Activated CD4-positive, alpha-beta memory T cell treated with anti-CD3 and anti-CD28 coated beads, Interleukin-2, amount 10 ng/mL, durations not matched to agents 7 days and 5 days (primary cell): ENCODE data around the gene VWA2. TPM values are rescaled to one million over a fixed set of nuclear protein-coding genes. Genes with fewer than 3 reads are reported as not detected.

Source experiments
- CTCF ChIA-PET: fragments of 350-600 bp; sonication (Branson Sonifier 250); formaldehyde crosslinking; loops from one replicate; lab custom pipeline; 2021; ENCODE audit warnings: antibody characterized with exemption, inconsistent platforms; lab: Charles Lee
- POLR2A ChIA-PET: fragments of 350-600 bp; sonication (Branson Sonifier 250); formaldehyde crosslinking; loops from one replicate; lab custom pipeline; 2021; ENCODE audit warnings: antibody characterized with exemption; lab: Charles Lee
- DNase-seq: peaks from one replicate; pipeline ENCODE4 v3.0.0-alpha.2; 2020
- H3K27ac Mint-ChIP-seq: one replicate; pipeline ENCODE4 v1.8.0; 2021; ENCODE audit warnings: mild to moderate bottlenecking, mixed read lengths
- H3K27me3 Mint-ChIP-seq: one replicate; pipeline ENCODE4 v1.8.0; 2021; ENCODE audit warnings: mixed read lengths
- H3K36me3 Mint-ChIP-seq: one replicate; pipeline ENCODE4 v1.8.0; 2021; ENCODE audit warnings: low read depth, mixed read lengths
- H3K4me1 Mint-ChIP-seq: one replicate; pipeline ENCODE4 v1.8.0; 2021; ENCODE audit warnings: mixed read lengths
- H3K4me3 Mint-ChIP-seq: one replicate; pipeline ENCODE4 v1.8.0; 2021; ENCODE audit warnings: mild to moderate bottlenecking, mixed read lengths
- H3K9me3 Mint-ChIP-seq: one replicate; pipeline ENCODE4 v1.8.0; 2021; ENCODE audit warnings: mixed read lengths
- total RNA-seq, 2 experiments: library from RNA; stranded (reverse); gene quantifications; one replicate each; pipeline ENCODE4 v1.2.3, GENCODE V29; 2021

VWA2 gene
- total RNA-seq, 2 experiments from 2014 or later: not detected

DNA sequence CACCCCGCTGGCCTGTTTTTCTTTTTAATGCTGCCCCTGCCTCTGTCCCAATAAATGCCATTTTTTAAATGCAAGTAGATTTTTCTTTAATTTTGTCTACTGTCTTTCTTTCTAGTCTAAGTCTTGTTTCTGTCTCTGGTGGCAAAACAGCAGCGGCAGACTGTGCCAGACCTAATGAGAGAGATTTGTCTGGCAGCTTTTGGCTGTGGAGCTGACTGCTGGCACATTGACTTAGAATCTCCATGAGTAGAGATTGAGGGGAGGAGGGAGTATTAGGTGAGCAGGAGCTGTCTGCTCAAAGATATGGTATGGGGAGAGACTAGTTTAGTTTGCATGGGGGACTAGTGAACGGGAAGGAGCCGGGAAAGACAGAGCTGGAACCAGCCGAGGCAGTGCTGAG, 13.0 kb downstream of the VWA2 start:
- Mint-ChIP-seq H3K27ac (no peak overlapping the region), H3K4me3 (no peak overlapping the region), H3K27me3 (peaks cover 8% of the 10 kb centered on the region), H3K4me1 (no peaks in the 10 kb centered on the region), H3K36me3 (no peaks in the 10 kb centered on the region), H3K9me3 (peaks cover 3% of the 10 kb centered on the region)
- ChIA-PET CTCF (no interaction called here), POLR2A (no interaction called here)
- DNase-seq: no peak

DNA sequence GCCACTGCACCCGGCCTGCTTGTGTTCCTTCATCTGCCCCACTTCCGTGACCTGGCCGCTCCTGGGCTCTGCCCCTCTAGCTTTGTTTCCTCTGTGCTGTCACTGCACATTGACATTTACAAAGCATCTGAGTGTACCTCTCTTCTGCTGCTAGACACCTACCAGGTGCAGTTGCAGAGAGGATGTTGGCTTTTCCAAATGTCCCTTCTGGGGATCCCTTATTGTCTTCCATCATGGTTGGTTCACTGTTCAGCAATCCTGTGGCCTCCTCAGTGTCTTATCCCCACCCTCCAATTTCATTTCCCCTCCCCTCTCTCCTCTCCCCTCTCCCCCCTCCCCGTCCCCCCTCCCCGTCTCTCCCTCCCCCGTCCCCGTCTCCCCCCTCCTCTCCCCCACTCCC, 13.8 kb downstream of the VWA2 start:
- Mint-ChIP-seq H3K27ac (no peak overlapping the region), H3K27me3 (peaks cover 8% of the 10 kb centered on the region), H3K4me3 (no peak overlapping the region), H3K4me1 (no peaks in the 10 kb centered on the region), H3K36me3 (no peaks in the 10 kb centered on the region), H3K9me3 (peaks cover 3% of the 10 kb centered on the region)
- DNase-seq: no peak
- ChIA-PET CTCF (no interaction called here), POLR2A (no interaction called here)

DNA sequence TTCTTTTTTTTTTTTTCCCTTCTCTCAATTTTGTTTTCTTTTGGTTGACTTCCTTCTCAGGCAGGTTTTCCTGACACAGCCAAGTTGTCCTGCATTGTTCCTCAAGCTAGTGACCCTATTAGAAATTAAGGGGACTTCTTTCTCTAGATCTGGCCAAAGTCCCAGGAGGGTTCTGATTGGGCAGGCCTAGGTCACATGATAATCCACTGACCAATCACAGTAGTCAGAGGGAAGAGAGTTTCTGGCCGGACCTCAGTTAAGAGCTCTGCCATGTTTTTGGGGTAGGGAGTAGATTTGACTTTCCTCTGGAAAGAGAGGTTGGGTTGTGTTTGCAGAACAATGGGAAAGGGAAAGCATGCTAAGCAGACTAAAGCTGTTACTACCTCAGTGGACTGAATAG, 16.2 kb downstream of the VWA2 start:
- Mint-ChIP-seq H3K27me3 (peaks cover 9% of the 10 kb centered on the region), H3K27ac (no peak overlapping the region), H3K4me1 (no peaks in the 10 kb centered on the region), H3K36me3 (no peaks in the 10 kb centered on the region), H3K4me3 (no peak overlapping the region), H3K9me3 (peaks cover 3% of the 10 kb centered on the region)
- ChIA-PET CTCF (interaction anchor here (1.3 kb wide), 1 partner anchor 49 kb away, joined by 5 read pairs; no protein-coding TSS in a partner anchor), POLR2A (no interaction called here)
- no peak for DNase-seq

DNA sequence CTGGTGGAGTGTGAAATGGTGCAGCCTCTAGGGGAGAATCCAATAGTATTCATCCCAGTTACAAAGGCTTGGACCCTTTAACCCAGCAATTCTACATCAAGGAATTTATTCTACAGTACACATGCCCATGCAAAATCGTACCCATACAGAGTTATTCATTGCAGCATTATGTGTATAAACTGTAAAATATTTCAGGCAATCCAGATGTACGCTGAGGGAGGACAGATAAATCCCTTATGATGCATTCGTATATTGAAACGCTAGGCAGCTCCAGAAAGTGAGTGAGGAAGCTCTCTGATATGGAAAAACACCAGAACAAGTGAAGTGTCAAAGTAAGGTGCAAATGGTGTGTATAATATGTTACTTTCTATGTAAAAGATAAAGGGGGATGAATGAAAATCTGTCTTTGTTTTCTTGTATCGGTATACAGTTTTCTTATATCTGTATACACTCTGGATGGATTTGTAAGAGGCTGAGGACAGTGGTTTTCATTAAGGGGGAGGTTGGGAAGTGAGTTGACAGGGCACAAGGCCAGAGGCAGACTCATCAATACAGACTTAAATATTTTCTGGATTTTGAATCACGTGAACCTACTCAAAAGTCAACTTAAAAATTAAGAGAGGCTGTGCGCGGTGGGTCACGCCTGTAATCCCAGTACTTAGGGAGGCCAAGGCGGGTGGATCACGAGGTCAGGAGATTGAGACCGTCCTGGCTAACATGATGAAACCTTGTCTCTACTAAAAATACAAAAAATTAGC, 17.1 kb downstream of the VWA2 start:
- POLR2A ChIA-PET: no interaction called here
- CTCF ChIA-PET: interaction anchor here (1.3 kb wide), 1 partner anchor 48 kb away, joined by 5 read pairs; no protein-coding TSS in a partner anchor
- no peaks in the 10 kb centered on the region for H3K36me3 Mint-ChIP-seq
- H3K9me3 Mint-ChIP-seq: peaks cover 3% of the 10 kb centered on the region
- H3K27me3 Mint-ChIP-seq: peaks cover 9% of the 10 kb centered on the region
- DNase-seq: no peak
- no peak overlapping the region for H3K27ac Mint-ChIP-seq
- H3K4me3 Mint-ChIP-seq: no peak overlapping the region
- peaks cover 1% of the 10 kb centered on the region for H3K4me1 Mint-ChIP-seq

DNA sequence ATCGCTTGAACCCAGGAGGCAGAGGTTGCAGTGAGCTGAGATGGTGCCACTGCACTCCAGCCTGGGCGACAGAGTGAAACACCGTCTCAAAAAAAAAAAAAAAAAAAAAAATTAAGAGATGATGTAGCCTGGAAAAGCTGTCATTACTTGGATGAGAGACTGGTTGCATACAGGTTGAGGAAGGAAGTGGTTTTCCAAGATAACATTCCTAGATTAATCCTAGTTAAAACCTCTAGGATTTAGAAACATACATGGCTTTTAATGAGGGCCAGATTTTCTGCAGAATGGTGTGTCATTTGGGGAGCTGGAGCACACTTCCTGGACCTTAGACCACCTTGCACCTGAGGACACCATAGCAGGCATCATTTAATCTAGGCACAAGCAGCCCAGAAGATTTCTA, 17.8 kb downstream of the VWA2 start:
- DNase-seq: no peak
- Mint-ChIP-seq H3K36me3 (no peaks in the 10 kb centered on the region), H3K9me3 (peaks cover 3% of the 10 kb centered on the region), H3K27me3 (peaks cover 9% of the 10 kb centered on the region), H3K27ac (no peak overlapping the region), H3K4me1 (peaks cover 1% of the 10 kb centered on the region), H3K4me3 (no peak overlapping the region)
- ChIA-PET POLR2A (no interaction called here), CTCF (no interaction called here)

DNA sequence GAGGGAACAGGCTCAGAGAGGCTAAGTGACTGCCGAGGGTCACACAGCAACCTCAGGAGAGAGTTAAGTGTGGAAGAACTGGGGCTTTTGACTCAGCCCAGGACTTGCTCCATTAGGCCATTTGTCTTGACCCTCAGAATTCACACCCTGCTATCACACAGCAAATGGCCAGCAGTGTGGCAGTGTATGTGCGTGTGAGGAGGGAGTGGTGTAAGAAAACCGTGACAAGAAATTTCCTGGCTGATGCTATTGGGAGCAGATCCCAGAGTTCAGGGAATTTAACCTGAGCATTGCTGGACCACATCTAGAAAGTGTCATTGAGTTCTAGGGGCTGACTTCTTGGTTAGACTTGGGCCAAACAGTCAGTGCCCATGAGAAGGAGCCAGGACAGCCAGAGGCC, 18.4 kb downstream of the VWA2 start:
- CTCF ChIA-PET: no interaction called here
- no peak overlapping the region for H3K4me3 Mint-ChIP-seq
- H3K9me3 Mint-ChIP-seq: peaks cover 3% of the 10 kb centered on the region
- H3K27ac Mint-ChIP-seq: no peak overlapping the region
- POLR2A ChIA-PET: no interaction called here
- peaks cover 9% of the 10 kb centered on the region for H3K27me3 Mint-ChIP-seq
- DNase-seq: no peak
- H3K36me3 Mint-ChIP-seq: no peaks in the 10 kb centered on the region
- H3K4me1 Mint-ChIP-seq: peaks cover 1% of the 10 kb centered on the region

DNA sequence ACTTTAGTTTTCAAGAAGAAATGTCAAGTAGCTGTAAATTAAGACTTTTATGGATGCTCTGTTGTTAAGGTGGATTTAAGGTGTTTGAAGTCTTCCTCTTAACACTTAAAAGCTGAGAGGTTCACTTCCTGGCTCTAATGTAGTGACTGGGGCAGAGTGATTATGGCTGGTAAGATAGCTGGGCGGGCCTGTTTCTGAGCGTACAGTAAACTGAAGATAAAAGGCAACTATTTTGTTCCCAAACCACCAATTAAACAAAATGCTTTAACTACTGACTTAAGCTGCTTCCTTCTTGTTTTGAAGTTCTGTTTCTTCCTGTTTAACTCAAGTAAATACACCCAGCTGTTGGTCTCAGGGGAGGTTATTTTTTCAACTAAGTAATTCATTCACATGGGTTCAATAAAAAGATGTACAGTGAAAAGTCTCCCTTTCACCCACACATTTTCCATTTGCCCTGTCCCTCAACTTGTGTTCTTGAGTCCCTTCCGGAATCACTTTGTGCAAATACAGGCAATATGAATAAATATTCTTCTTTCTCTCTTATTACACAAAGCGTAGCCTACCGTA, 19.3 kb downstream of the VWA2 start:
- Mint-ChIP-seq H3K27me3 (peaks cover 7% of the 10 kb centered on the region), H3K36me3 (no peaks in the 10 kb centered on the region), H3K4me3 (no peak overlapping the region), H3K4me1 (peaks cover 1% of the 10 kb centered on the region), H3K27ac (no peak overlapping the region), H3K9me3 (peaks cover 3% of the 10 kb centered on the region)
- ChIA-PET POLR2A (no interaction called here), CTCF (no interaction called here)
- no peak for DNase-seq

DNA sequence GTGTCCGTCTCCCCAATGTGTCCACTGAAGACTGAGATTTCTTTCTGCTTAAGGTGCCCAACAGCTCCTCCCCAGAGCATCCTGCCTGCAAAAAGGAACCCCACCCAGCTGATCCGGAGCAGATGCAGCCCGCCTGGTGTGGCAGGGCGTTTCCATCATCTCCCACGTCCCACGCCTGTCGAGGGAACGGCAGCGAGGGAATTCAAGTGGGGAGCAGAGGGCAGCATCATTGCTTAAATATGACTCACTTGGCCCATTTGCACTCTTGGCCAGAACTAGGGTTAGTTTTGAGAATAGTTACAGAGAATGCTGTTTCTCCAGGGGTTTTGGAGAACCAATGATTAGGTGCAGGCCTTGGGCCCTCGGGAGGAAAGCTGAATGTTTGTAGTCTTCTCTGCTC, 20.8 kb downstream of the VWA2 start:
- no peak for DNase-seq
- H3K9me3 Mint-ChIP-seq: no peaks in the 10 kb centered on the region
- H3K4me3 Mint-ChIP-seq: no peak overlapping the region
- peaks cover 1% of the 10 kb centered on the region for H3K4me1 Mint-ChIP-seq
- no peak overlapping the region for H3K27ac Mint-ChIP-seq
- H3K27me3 Mint-ChIP-seq: peaks cover 7% of the 10 kb centered on the region
- CTCF ChIA-PET: no interaction called here
- POLR2A ChIA-PET: no interaction called here
- H3K36me3 Mint-ChIP-seq: no peaks in the 10 kb centered on the region

DNA sequence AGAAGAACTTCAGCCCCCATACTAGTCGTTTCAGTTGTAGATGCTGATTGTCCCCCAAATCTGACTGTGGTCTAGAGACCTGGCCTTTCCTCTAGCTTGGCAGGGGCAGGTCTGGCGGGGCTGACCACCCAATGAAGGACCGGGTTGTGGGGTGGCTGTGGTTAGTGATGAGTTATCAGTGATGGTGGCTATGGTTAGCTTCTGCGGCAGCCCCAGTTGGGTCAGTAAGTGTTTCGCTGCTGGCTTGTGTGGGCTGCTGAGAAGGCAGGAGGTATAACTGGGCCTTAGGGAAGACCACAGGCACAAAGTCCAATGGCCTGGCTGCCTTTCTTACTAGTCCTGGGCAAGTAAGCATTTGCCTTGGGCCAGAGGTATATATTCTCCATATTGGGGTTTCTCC, 21.3 kb downstream of the VWA2 start:
- Mint-ChIP-seq H3K4me3 (no peak overlapping the region), H3K4me1 (peaks cover 1% of the 10 kb centered on the region), H3K9me3 (no peaks in the 10 kb centered on the region), H3K27ac (no peak overlapping the region), H3K27me3 (peaks cover 8% of the 10 kb centered on the region), H3K36me3 (no peaks in the 10 kb centered on the region)
- POLR2A ChIA-PET: no interaction called here
- CTCF ChIA-PET: no interaction called here
- no peak for DNase-seq

DNA sequence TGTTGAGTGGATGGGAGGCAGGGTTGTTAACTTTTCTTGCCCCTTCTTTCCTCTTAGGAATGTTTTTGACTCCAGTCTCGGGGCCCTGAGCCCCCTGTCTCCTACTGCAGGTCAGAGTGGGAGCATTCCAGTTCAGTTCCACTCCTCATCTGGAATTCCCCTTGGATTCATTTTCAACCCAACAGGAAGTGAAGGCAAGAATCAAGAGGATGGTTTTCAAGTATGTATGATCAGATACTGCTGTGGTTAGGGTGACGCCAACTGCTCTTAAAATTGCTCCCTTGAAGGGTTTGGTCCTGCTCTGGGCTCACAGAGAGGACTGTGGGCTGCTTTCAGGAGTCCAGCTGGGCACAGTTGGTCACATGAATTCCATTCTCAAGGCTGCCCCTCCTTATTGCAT, 22.0 kb downstream of the VWA2 start:
- ChIA-PET CTCF (interaction anchor here (0.6 kb wide), 1 partner anchor 53 kb away, joined by 3 read pairs; no protein-coding TSS in a partner anchor), POLR2A (no interaction called here)
- no peaks in the 10 kb centered on the region for H3K9me3 Mint-ChIP-seq
- DNase-seq: no peak
- H3K27me3 Mint-ChIP-seq: peaks cover 11% of the 10 kb centered on the region
- H3K27ac Mint-ChIP-seq: no peak overlapping the region
- no peaks in the 10 kb centered on the region for H3K36me3 Mint-ChIP-seq
- H3K4me3 Mint-ChIP-seq: no peak overlapping the region
- H3K4me1 Mint-ChIP-seq: peaks cover 1% of the 10 kb centered on the region

DNA sequence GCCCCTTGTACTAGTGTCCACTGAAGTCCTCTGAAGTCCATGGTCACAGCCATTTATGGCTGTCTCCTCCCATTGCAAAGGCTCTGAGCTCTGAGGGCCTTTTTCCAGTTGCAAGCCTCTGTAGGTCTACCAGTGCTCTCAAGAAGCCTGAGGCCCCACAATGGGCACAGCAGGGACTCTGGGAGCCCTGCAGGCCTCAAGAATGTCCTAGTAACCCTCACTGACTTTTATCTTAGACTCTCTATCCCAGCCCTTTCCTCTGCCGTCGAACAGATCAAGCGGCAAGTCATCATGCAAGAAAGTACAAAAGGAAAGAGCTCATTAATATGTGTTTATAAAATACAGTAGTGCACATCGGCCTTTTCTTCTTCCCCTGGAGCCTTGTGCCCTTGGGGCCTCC, 23.4 kb downstream of the VWA2 start:
- no peaks in the 10 kb centered on the region for H3K36me3 Mint-ChIP-seq
- H3K27ac Mint-ChIP-seq: no peak overlapping the region
- CTCF ChIA-PET: interaction anchor here (1.1 kb wide), 1 partner anchor 41 kb away, joined by 3 read pairs; no protein-coding TSS in a partner anchor
- no peak for DNase-seq
- no peak overlapping the region for H3K4me3 Mint-ChIP-seq
- H3K27me3 Mint-ChIP-seq: peaks cover 6% of the 10 kb centered on the region
- peaks cover 1% of the 10 kb centered on the region for H3K4me1 Mint-ChIP-seq
- POLR2A ChIA-PET: no interaction called here
- H3K9me3 Mint-ChIP-seq: no peaks in the 10 kb centered on the region

DNA sequence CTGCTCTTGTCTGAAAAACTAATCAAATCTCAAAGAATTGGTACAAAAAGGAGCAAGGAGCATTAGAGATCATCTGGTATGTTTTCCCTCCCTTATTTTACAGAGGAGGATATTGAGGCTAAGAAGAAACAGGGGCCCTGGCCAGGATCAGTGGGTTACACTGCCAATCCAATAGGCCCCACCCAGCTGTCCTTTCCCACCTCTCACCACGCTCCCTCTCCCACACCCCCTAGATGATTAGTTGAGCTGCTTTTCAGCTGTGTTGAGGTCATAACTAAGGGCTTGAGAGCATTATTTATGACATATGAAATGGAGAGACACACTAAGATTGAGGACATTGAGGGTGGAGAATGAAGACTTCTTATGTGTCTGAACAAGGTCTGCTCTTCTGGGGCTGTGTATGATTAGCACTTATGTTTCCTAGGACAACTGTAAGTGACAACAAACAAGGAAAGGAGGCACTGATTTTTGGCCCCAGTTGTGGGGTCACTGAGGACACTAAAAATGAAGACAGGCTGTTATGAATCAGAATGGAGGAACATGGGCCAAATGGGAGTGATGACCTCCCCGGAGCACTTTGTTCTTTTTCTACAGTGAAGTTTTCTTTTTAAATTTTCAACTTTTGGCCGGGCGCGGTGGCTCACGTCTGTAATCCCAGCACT, 26.5 kb downstream of the VWA2 start:
- ChIA-PET POLR2A (no interaction called here), CTCF (no interaction called here)
- H3K4me1 Mint-ChIP-seq: peaks cover 1% of the 10 kb centered on the region
- H3K9me3 Mint-ChIP-seq: no peaks in the 10 kb centered on the region
- no peak overlapping the region for H3K27ac Mint-ChIP-seq
- no peak for DNase-seq
- H3K27me3 Mint-ChIP-seq: peaks cover 4% of the 10 kb centered on the region
- no peaks in the 10 kb centered on the region for H3K36me3 Mint-ChIP-seq
- H3K4me3 Mint-ChIP-seq: no peak overlapping the region

DNA sequence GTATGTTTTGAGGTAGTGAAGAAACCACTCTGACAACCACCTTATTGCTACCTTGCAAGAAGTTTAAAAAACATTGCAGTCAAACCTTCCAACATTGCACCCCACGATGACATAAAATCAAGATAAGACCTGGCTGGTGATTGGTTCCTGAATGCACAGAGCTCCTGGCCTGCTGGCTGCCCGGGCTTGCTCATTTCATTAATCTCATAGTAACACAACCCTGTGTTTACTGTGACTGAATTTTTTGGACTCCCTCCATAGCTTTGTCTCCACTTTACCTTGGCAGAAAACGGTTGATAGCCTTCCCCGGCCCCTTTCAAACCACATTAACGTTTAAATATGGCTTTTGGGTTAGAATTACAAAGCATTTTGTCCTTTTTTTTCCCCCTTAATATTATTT, 27.5 kb downstream of the VWA2 start:
- CTCF ChIA-PET: interaction anchor here (0.9 kb wide), 1 partner anchor 37 kb away, joined by 3 read pairs; no protein-coding TSS in a partner anchor
- POLR2A ChIA-PET: no interaction called here
- peaks cover 8% of the 10 kb centered on the region for H3K27me3 Mint-ChIP-seq
- H3K9me3 Mint-ChIP-seq: no peaks in the 10 kb centered on the region
- H3K36me3 Mint-ChIP-seq: no peaks in the 10 kb centered on the region
- H3K4me1 Mint-ChIP-seq: no peaks in the 10 kb centered on the region
- H3K4me3 Mint-ChIP-seq: no peak overlapping the region
- no peak overlapping the region for H3K27ac Mint-ChIP-seq
- DNase-seq: no peak
